HG03432 (cell line): ENCODE data around the gene SELENOV.
"Not testable (repeated sequence)": the region's sequence is repeated elsewhere in the genome, so short reads cannot be mapped to it uniquely, and the experiment has no call there.

Source experiments
- ATAC-seq: cut with Tn5 transposase; IDR thresholded peaks from one replicate; pipeline ENCODE4 v1.9.1; 2021; ENCODE audit warnings: mild to moderate bottlenecking, moderate library complexity; ENCODE audit not compliant: unreplicated experiment

SELENOV gene, protein sequence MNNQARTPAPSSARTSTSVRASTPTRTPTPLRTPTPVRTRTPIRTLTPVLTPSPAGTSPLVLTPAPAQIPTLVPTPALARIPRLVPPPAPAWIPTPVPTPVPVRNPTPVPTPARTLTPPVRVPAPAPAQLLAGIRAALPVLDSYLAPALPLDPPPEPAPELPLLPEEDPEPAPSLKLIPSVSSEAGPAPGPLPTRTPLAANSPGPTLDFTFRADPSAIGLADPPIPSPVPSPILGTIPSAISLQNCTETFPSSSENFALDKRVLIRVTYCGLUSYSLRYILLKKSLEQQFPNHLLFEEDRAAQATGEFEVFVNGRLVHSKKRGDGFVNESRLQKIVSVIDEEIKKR

DNA sequence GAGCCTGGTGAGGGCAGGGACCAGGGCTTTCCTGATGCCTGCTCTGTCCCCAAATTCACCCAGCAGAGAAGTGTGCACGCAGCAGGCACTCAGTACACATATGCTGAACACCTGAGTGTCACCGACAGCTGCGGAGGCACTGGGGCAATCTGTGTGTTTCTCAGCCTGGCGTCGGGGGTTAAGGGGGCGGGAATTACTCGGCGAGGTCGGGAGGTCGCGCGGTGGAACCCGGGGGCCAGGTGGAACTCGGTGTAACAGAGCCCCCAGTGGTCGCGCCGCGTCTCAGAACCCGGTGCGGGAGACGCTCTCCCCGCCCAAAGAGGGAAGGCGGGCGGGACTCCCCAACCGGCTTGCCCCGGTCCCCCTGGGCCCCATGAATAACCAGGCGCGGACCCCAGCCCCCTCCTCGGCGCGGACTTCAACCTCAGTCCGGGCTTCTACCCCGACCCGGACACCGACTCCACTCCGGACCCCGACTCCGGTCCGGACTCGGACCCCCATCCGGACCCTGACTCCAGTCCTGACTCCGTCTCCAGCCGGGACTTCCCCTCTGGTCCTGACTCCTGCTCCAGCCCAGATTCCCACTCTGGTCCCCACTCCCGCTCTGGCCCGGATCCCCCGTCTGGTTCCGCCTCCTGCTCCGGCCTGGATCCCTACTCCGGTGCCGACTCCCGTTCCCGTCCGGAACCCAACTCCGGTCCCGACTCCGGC is at the start of gene SELENOV:
Gene SELENOV (plus strand): TSS at position 300 of the 711 bp plus-strand sequence. CDS start 74 bp downstream, at position 374.
- no peak for ATAC-seq

DNA sequence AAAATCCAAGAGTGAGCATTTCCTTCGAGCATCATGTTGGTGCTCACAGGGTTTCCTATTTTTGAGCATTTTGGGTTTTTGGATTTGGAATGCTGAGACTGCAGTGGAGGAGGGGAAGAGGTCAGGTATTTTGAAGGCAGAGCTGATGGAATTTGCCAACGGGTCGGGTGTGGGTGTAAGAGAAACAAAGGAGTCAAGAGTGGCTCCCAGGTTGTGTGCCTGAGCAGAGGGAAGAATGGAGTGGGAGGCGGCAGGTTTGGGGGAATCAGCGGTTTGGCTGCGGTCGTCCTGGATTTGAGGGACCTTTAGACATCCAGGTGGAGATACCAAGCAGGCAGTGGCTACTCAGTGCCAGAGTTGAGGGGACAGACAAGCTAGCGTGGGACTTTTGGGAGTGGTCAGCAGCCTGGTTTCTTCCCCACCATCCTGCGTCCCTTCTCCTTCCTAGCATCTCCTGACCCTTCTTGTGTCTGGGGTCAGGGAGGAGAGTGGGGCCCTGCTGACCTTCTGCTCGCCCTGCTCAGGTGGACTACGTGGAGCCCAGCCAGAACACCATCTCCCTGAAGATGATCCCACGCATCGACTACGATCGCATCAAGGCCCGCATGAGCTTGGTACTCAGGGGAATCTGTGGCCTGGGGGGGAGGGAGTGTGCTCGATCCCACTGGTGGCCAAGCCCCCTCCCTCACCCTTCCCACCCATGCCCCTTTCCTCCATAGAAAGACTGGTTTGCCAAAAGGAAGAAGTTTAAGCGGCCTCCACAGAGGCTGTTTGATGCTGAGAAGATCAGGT is 48.8 kb upstream of the SELENOV start:
- ATAC-seq = no peak

DNA sequence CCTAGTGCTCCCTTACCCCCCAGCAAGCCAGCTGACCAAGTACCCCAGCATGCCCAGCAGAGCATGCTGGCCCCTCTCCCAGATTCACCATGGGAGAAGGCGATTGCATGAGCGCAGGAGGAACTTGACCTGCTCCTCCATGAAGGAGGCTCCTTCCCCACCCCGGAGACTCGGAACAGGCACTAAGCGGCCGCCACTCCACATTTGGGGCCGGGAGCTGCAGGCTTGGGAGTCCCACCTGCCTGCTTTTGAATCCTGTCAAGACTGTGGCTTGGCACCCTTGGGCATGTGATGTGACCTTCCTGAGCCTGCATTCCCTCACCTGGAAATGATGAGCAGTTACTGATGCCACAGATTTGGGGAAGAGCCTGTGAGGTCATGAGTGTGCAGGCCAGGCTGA is 47.0 kb upstream of the SELENOV start:
- ATAC-seq = no peak

DNA sequence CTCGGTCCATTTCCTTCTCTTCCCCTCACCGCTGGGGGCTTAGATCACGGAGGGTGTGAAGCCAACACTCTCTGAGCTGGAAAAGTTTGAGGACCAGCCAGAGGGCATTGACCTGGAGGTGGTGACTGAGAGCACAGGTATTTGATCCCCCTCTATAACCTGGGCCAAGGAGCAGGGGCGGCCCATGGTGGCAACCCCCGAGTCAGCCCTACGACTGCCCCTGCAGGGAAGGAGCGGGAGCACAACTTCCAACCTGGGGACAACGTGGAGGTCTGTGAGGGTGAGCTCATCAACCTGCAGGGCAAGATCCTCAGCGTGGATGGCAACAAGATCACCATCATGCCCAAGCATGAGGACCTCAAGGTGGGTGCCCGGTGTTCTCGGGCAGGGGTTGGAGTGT is 45.9 kb upstream of the SELENOV start:
- ATAC-seq = no peak

DNA sequence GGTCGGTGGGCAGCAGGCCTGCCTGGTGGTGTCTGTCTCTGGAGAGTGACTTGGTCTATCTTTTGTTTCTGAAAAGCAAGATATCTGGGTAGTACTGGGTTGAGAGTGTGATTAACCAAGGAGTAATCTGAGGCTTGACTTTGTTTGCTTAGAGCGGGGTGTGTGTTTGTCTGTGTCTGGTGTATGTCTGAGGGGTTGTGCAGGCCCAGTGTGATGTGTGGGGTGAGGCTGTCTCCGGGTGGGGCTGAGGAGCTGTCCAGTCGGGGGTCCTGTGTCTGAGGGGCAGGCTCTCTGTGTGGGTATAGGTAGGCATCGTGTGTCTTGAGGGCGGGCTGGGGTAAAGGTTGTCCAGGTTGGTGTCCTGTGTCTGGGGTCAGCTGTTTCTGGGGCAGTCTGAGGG is 45.4 kb upstream of the SELENOV start:
- ATAC-seq = no peak

DNA sequence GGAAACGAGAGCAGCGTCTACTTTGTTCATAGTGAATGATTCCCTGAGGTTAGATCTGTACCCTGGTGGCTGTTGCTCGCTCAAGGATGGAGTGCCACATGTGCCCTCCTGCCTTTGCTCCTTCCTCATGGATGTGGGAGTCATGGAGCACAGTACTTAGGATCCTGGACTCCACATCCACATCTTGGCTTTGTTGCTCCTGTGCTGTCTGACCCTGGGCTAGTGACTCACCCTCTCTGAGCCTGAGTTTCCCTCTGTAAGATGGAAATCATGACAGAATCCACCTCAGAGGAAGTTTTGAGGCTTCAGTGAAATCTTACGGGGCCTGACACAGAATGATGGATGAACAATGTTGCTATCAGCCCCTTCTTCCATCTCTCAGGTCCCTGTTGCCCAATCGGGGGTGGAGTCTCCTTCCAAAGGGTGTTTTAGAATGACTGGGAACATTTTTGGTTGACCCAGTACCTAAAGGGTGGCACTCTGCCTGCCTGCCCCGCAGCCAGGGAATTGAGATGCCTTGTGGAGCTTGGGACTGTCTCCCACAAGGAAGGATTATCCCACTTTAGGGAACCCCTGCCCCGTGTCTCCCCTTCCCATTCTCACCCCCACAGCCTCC is 44.1 kb upstream of the SELENOV start:
- ATAC-seq = no peak

DNA sequence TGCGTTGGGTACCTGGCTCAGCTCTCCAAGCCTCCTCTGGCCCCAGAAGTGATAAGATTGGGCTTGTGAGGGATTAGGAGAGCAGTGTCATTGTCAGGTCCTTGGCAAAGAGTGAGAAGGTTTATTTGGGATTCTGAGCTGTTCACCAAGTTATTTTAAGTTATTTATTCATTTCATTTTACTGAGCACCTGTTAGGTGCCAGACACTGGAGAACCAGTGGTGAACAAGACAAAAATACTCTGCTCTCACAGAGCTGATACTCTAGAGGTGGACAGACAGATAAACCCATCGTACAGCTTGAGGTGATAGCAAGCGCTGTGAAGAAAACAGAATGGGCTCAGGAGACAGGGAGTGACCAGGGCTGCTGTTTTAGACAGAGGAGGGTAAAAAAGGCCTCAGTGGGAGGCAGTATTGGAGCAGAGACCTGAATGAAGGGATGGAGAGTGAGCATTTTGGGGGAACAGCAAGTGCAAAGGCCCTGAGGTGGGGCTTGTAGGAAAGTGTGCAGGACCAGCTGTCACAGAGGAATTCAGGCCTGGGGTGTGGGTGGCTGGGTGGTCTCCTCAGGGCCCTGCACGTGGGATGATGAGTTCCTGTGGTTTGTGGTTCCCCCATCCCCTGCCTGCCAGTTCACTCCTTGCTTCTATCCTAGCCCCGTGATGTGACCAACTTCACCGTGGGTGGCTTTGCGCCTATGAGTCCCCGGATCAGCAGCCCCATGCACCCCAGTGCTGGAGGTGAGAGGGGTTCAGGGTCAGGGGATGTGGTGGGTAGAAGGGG is 43.0 kb upstream of the SELENOV start:
- no peak for ATAC-seq

DNA sequence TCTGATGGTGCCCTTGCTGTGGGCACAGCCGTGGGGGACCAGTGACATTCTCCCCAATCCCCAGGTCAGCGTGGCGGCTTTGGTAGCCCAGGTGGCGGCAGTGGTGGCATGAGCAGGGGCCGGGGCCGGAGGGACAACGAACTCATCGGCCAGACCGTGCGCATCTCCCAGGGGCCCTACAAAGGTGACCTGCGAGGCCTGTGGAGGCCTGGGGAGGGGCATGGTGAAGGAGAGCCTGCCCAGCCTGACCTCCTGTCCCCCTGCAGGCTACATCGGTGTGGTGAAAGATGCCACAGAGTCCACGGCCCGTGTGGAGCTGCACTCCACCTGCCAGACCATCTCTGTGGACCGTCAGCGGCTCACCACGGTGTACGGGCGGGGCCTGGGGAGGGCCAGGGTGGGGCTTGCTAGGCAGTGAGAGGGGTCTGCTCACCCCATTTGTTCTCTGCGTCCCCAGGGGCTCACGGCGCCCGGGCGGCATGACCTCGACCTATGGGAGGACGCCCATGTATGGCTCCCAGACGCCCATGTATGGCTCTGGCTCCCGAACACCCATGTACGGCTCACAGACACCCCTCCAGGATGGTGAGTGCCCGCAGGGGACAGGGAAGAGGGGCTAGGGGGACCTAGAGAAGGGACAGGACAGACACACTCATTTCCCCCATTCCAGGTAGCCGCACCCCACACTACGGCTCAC is 42.0 kb upstream of the SELENOV start:
- ATAC-seq = no peak

DNA sequence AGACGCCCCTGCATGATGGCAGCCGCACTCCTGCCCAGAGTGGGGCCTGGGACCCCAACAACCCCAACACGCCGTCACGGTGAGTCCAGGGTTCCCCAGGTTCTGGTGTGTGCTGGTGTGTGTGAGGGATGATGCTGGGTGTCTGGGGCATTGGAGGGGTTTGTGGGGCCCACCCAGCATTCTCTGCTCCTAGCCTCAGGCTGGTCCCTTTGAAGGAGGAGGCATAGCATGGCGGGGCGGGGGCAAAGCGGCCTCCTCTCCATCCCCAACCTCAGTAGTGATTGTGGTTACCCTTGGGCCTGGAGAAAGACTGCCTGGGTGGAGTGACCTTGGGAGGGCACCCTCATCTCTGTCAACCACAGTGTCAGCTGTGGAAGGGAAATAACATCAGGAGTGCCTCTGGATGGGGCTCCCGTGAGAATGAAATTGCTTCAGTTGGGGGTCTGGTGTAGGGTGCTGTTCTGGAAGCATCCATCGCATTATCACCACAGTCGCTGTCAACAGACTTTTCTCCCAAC is 41.4 kb upstream of the SELENOV start:
- ATAC-seq = no peak

DNA sequence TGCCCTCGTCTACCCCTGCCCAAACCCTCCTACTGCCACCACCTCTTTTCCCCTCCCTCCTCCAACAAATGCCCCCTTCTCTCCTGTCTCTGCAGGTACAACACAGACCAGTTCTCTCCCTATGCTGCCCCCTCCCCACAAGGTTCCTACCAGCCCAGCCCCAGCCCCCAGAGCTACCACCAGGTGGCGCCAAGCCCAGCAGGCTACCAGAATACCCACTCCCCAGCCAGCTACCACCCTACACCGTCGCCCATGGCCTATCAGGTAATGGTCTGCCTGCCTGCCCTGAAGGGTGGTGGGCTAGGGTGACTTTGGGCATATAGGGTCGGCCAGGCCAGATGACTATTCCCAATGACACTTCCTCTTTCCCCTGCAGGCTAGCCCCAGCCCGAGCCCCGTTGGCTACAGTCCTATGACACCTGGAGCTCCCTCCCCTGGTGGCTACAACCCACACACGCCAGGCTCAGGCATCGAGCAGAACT is 40.8 kb upstream of the SELENOV start:
- no peak for ATAC-seq

DNA sequence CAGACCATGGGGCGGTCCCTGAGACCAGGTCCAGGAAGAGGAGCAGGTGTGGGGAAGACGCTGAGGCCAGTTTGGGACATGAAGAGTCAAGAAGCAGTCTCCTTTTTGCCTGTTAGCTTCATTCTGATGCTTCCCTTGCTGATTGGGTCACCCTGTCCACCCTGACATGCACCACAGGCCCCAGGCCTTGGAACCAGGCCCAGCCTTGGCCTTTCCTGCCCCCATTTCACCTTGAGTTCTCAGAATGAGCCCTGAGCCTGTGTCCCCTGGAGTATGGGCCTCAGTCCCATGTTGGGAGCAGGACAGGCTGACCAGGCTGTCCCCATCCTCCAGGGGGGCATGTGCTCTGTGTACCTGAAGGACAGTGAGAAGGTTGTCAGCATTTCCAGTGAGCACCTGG is 39.2 kb upstream of the SELENOV start:
- ATAC-seq = no peak

DNA sequence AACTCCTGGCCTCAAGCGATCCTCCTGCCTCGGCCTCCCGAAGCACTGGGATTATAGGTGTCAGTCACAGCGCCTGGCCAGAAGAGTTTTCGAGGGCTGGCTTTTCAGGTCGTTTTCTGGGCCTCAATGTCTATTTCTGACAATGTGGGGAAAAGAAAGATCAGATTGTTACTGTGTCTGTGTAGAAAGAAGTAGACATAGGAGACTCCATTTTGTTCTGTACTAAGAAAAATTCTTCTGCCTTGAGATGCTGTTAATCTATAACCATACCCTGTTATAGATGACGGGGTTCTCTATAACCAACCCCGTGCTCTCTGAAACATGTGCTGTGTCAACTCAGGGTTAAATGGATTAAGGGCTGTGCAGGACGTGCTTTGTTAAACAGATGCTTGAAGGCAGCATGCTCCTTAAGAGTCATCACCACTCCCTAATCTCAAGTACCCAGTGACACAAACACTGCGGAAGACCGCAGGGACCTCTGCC is 35.6 kb upstream of the SELENOV start:
- not testable (repeated sequence) for ATAC-seq

DNA sequence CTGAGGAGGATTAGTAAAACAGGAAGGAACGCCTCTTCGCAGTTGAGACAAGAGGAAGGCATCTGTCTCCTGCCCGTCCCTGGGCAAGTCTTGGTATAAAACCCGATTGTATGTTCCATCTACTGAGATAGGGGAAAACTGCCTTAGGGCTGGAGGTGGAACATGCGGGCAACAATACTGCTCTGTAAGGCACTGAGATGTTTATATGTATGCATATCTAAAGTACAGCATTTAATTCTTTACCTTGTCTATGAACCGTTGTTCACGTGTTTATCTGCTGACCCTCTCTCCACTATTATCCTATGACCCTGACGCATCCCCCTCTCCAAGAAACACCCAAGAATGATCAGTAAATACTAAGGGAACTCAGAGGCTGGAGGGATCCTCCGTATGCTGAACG is 35.0 kb upstream of the SELENOV start:
- ATAC-seq = no peak

DNA sequence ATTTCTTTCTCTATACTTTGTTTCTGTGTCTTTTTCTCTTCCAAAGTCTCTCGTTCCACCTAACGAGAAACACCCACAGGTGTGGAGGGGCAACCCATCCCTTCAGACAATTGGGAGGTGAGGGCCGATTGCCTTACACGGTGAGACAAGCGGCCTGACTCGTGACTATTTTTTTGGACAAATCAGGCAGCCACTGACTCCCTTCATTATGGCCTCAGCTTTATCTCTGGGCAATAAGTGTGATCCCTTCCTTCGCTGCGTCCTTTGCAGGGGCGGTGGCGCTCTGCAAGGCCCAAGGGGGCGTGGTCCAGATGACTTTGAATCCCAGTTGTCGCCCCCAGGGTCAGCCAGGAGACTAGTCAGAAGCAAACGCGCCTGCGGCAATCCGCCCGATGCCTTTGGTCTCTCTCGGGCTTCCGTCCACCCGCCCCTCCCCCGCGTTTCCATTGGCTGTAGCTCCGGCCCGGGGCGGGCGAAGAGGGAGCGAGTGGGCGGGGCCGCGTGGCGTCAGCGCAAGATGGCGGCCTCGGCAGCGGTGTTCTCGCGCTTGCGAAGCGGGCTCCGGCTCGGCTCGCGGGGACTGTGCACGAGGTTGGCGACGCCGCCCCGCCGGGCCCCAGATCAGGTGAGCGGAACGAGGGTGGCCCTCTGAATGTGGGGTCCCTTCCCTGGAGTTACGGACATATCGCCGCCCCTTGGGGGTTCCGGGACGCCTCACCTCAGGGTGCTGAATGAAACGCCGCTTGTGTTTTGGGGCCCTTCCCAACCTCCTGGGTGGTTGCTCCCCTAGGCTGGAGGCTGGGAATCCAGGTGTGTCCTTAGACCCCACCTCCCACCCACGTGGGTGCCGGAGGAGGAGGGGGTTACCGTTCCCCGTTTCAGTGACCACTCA is 34.4 kb upstream of the SELENOV start, which contains the start of gene TIMM50:
Gene TIMM50 (plus strand): TSS at position 502 of the 892 bp plus-strand sequence. CDS start 16 bp downstream, at position 518.
- ATAC-seq = peak; percentile 90

DNA sequence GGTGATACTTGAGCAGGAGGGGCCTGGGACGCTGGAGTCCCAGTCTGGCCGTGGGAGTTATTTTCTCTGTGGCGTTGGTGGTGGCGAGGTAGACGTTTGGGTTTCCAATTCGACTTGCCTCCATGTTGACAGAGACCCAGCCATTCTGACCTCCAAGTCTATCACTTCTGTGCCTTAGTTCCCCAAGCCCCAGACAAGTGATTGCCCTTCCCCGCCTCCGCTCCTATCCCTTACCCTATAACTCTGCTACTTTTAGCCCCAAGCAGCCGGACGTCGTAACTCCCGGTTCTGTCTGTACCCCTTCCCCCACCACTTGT is 33.8 kb upstream of the SELENOV start:
- ATAC-seq = no peak

DNA sequence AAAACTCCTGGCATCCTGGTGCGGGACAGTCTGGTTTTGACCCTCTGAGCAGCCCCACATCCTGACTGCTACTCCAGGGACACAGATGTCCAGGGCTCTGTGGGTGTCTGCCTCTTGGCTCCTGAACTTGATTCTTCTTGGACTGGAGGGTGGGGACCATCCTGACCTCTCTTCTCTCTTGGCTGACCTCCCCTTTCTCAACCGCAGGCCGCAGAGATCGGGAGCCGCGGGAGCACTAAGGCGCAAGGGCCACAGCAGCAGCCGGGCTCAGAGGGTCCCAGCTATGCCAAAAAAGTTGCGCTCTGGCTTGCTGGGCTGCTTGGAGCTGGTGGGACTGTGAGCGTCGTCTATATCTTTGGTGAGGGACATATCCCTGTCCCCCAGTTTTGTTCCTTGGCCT is 33.3 kb upstream of the SELENOV start:
- ATAC-seq = no peak

DNA sequence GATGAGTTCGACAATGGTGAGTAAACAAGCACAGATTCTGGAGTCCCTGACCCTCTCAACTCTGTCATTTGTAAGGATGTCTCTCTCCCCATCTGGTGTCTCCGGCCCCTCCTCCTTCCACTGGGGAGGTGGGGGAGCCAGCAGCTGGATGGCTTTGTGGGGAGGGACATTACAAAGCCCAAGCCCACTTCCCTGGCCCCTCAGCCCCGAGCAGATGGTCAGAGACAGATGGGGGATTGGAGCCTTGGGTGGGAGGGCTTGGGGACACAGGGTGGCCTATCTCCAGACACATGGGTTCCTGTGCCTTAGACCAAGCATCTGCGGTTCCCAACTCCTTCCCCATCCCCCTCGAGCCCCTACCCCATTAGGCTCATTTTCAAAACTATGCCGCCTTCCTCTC is 31.8 kb upstream of the SELENOV start:
- no peak for ATAC-seq

DNA sequence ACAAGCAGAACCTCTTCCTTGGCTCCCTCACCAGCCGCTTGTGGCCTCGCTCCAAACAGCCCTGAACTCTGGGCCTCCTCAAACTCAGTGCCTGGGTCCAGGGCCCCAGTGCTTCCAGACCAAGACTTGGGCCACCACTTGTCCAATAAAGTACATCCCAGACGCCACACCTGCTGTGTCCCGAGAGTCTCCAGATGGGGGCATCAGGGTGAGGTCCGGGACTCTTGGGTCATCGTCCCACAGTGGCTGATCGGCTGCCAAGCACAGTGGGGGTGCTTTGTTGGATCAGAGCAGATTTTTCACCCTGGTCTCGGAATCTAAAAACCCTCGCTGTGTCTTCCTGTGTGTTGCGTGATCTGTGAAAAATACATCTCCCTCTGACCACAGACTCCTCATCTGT is 25.2 kb upstream of the SELENOV start:
- no peak for ATAC-seq
